Activated gamma-delta T cell treated with anti-CD3 and anti-CD28 coated beads, Interleukin-2, amount 50 U/mL, for 16 hours (primary cell): ENCODE measurements around the gene BHLHE40.

Experiments used
- DNase-seq: peaks from one replicate; pipeline ENCODE4 v3.0.0-alpha.2; 2020; ENCODE audit warnings: low read depth

BHLHE40 gene

DNA sequence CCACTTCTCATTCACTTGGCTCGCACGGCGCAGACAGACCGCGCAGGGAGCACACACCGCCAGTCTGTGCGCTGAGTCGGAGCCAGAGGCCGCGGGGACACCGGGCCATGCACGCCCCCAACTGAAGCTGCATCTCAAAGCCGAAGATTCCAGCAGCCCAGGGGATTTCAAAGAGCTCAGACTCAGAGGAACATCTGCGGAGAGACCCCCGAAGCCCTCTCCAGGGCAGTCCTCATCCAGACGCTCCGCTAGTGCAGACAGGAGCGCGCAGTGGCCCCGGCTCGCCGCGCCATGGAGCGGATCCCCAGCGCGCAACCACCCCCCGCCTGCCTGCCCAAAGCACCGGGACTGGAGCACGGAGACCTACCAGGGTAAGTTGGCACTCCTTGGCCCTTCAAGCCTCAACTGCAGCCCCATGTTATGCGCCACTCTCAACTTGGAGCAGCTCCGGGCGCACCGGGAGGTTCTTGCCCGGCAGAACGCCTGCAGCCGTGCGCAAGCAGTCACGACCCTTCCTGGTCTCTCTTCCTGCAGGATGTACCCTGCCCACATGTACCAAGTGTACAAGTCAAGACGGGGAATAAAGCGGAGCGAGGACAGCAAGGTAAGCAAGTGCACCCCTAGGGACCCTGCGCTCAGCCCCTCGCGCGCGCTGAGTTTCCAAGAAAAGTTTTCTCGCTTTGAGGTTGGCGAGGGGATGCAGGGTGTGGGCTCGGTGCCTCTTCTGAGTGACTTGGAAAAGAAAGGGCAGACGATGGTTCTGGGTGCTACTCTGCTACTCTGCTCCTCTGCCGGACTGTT lies at the start of gene BHLHE40:
TSS of gene BHLHE40 (plus strand) at position 10 of the 801 bp plus-strand sequence. CDS start at position 292, 282 bp downstream.
- no peak for DNase-seq

DNA sequence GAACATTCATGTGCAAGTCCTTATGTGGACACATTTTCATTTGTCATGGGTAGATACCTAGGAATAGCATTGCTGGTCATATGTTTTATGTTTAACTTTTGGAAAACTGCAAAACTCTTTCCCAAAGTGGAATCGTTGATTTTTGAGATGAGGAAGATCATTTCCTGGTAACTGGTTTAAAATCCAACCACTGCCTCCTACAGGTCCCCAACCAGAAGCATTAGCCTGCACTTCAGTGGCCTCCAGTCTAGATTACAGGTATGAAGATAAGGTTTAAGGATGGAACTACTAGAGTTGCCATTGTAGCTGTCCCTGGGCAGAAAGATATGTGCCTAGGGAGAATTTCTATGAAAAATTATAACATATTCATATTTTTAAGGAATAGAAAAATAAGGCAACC lies 48.7 kb upstream of the BHLHE40 start:
- DNase-seq: no peak

- DNase-seq: no peak
Measured at GRCh38 chr3:4934050-4934449, 45.2 kb upstream of the BHLHE40 start.

- DNase-seq: no peak
Measured at GRCh38 chr3:4935347-4935746, 43.9 kb upstream of the BHLHE40 start.

GRCh38 chr3:4936982-4937614 lies 42.1 kb upstream of the BHLHE40 start:
- no peak for DNase-seq

DNA sequence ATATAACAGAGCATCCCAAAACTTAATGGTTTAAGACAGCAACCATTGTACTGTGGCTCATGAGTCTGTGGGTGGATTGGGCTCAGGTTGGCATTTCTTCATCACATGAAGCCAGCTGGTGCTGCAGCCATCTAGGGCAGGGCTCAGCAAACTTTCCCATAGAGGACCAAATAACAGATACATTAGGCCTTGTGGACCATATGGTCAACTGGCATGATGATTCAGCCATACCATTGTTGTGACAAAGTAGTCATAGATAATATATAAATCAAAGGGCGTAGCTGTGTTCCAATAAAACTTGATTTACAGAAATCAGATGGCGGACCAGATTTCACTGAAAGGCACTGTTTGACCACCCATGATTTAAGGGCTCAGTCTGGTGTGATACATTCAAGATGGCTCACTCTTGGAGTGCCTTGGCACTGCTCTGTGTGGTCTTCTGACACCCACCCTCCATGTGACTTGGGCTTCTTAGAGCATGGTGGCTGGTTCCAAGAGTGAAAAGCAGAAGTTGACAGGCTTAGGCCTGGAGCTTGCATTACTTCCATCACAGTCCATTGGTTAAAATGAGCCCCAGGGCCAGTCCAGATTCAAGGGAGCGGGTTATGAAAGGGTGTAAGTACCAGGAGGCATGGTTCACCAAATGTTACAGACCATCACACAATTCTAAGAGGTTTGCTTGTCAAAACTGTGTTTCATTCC lies 40.8 kb upstream of the BHLHE40 start:
- DNase-seq: no peak

DNA sequence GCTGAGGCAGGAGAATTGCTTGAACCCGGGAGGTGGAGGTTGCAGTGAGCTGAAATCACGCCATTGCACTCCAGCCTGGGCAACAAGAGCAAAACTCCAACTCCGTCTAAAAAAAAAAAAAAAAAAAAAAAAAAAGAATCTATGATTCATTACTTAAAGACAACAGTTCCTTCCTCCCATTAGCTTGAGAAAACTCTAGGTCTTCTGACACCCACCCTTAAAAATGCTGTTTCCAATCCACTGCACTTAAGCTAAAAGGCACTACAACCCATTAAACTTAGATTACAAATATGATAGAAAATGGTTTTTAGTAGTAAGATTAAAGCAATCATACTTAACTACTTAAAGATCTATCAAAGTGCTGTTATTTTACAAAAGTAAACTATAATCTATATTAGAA lies 40.0 kb upstream of the BHLHE40 start:
- no peak for DNase-seq

DNA sequence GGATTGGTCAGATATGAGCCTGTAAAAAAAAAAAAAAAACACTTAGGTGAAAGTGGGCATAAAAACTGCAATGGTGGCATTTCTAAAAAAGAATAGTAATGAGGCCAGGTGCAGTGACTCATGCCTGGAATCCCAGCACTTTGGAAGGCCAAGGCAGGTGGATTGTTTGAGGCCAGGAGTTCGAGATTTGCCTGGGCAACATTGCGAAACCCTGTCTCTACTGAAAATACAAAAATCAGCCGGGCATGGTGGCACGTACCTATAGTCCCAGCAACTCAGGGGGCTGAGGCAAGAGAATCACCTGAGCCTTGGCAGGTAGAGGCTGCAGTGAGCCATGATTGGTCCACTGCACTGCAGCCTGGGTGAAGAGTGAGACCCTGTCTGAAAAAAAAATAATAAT lies 38.3 kb upstream of the BHLHE40 start:
- no peak for DNase-seq

GRCh38 chr3:4943549-4943948 lies 35.7 kb upstream of the BHLHE40 start:
- no peak for DNase-seq

GRCh38 chr3:4945324-4945723 lies 33.9 kb upstream of the BHLHE40 start:
- DNase-seq: no peak

- no peak for DNase-seq
Measured at GRCh38 chr3:4947028-4947427, 32.2 kb upstream of the BHLHE40 start.

DNA sequence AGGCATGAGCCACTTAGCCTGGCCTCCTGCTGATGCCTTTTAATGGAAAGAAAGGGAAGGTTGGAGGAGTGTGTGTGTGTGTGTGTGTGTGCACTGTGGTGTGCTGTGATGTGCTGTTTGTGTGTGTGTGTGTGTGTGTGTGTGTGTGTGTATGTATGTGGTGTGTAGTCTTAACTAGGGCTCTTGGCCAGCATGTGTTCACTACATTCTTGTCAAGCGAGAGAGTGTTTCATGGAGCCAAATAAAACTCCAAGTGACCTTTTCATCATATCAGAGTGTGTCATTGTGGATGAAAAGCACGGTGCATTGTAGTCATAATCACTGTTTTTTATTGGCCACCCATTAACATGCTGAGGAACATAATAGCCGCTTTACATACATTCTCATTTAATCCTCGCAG lies 30.8 kb upstream of the BHLHE40 start:
- no peak for DNase-seq

DNA sequence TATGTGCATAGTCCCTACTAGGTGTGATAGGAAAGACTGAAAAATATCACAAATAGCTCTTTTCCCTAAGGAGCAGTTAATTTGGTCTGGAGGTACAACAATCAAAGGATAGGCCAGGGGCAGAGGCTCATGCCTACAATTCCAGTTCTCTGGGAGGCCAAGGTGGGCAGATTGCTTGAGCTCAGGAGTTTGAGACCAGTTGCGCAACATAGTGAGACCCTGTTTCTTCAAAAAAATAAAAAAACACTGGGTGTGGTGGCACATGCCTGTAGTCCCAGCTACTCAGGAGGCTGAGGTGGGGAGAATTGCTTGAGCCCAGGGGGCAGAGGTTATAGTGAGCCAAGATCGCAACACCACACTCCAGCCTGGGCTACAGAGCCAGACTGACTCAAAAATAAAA lies 30.2 kb upstream of the BHLHE40 start:
- no peak for DNase-seq

DNA sequence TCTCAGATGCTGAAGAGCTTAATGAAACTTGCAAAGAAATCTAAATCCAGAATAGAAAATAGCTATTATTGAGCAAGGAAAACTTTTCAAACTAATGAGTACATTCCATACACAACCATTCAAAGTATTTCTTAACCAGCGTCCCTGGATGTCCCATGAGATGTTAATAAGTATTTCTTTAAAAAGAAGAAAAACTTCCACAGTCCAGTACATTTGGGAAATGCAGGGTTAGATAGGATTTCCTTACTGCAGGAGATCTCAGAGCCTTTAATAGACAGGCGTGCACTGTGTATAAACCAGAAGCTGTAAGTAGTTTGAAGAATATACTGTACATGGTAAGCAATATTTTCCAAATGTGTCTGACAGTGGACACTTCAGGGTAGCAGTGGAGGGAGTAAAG lies 29.6 kb upstream of the BHLHE40 start:
- DNase-seq: no peak

DNA sequence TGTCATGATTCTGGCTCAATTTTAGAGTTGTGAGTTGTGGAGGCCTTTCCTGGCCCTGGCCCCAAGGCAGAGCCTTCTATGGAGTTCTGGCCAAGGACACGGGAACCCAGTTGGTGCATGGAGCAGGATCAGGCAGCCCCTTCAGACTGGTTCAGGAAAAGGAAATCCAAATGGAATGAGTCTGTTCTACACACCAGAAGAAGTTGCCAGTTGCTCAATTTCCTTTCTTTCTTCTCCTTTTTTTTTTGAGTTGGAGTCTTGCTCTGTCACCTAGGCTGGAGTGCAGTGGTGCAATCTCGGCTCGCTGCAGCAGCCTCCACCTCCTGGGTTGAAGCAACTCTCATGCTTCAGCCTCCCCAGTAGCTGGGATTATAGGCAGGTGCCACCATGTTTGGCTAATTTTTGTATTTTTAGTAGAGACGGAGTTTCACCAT lies 28.9 kb upstream of the BHLHE40 start:
- no peak for DNase-seq

GRCh38 chr3:4950948-4951347 lies 28.3 kb upstream of the BHLHE40 start:
- no peak for DNase-seq

DNA sequence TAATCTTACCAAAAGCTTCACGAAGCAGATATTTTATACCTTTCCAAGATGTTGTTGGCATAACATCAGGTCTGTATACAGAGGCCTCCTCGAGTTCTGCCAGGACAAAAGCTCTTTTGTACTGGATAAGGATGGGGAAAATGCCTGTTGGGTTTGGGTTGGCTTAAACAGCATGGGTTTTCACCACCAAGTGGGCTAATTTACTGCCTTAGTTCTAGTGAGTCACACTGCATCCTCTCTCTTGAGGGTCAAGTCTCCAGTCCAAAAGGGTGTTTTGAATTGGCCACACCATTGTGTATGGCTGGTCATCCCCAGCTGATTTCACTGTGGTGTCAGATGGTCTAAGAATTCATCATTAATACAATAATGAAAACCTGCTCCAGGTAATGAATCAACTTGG lies 26.1 kb upstream of the BHLHE40 start:
- DNase-seq: no peak

GRCh38 chr3:4954256-4955000 lies 24.8 kb upstream of the BHLHE40 start:
- DNase-seq: no peak

DNA sequence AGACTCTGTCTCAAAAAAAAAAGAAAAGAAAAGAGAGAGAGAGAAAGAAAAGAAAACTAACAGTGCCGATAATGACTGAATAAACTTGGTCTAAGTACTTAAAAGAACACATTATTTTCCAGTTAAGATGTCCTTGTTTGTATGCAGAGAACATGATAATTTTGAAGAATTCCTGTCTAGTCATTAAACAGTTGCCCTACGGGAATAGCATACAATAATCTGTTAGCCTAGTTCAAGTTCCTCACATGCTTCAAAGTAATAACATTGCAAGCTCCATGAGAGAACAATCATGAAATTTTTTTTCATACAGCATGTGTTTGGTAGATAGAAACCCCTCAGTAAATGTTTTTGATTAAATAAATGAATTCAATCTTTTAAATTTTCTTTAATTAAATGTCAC lies 23.1 kb upstream of the BHLHE40 start:
- DNase-seq: no peak

DNA sequence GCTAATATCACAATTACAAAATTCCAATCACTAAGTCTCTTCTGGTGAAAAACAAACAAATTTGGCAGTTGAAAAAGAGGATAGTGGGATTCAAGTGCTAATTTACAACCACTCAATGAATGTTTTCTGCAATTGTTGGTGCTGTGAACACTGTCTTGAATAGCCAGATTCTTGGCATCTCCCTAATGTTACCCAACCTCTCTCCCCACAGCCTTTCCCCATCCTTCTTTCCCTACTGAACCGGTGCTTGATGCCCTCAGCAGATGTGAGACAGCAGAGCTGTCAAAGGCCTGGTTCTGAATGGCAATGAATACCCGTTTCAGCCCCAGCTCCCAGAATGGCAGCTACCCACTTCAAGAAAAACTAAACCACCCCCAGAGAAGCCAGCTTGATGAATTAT lies 22.5 kb upstream of the BHLHE40 start:
- DNase-seq: no peak

GRCh38 chr3:4957978-4958377 lies 21.3 kb upstream of the BHLHE40 start:
- DNase-seq: no peak

GRCh38 chr3:4959180-4959579 lies 20.1 kb upstream of the BHLHE40 start:
- DNase-seq: no peak
